Left hindlimb (tissue), 1 donor: Measurements from ENCODE around the gene LRRC14B.
"Not testable (repeated sequence)": the region's sequence is repeated elsewhere in the genome, so short reads cannot be mapped to it uniquely, and the experiment has no call there.

Source experiments
- DNase-seq: peaks from one replicate; pipeline ENCODE4 v3.0.0-alpha.2; 2018

Gene LRRC14B

DNA sequence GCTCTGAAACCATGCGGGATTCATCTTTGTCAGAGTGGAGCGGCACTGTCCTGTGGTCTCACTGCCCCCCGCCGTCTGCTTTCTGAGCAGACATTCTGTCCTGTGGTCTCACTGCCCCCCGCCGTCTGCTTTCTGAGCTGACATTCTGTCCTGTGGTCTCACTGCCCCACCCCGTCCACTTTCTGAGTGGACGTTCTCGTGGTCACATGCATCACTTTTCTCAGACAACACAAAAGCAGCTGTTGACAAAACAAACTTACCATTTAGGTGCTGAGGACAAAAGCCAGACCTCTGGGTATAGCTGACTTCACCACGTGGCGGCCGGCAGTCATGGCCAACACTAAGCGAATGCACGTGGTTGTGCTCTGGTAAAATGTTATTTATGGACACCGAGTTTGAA, 2.8 kb downstream of the LRRC14B start:
- DNase-seq = no peak

- DNase-seq = no peak
Measured at GRCh38 chr5:194603-195209, 3.4 kb downstream of the LRRC14B start.

GRCh38 chr5:195401-196160, 4.3 kb downstream of the LRRC14B start:
- DNase-seq = no peak

DNA sequence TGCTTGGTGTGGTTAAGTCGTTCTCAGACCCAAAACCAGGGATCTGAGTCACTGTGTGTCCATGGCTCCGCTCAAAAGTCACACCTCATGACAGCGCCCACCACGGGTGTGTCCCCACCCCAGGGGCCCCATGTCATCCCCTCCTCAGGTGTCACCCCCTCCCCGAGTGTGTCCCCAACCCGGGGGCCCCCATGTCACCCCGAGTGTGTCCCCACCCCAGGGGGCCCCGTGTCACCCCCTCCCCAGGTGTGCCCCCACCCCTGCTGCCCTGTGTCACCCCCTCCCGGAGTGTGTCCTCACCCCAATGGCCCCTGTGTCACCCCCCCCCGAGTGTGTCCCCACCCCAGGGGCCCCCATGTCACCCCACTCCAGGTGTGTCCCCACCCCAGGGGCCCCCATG, 5.1 kb downstream of the LRRC14B start:
- no peak for DNase-seq

GRCh38 chr5:197031-197430, 5.7 kb downstream of the LRRC14B start:
- not testable (repeated sequence) for DNase-seq

DNA sequence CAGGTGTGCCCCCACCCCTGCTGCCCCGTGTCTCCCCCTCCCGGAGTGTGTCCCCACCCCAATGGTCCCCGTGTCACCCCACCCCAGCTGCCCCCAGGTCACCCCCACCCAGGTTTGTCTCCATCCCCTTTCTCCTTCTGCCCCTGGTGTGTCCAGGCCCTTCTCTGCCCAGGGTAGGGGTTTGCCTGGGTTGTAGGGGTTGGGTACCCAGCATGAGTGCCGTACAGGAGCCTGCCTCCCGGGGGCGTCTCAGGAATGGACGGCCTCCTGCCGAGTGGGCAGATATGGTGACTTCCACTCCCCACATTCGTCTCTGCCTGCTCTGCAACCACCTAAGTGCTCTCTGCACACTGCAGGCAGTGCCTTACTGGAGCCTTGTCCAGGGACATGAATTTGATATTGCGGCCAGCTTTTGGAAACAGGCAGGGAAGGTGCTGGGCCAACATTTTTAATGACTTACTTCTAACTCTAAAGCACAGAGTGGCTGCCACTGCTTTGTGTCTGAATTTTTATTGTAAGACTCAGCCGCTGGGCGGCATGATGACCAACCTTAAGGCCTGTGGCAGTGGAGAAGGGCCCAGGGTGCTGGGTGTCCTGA, 6.7 kb downstream of the LRRC14B start:
- DNase-seq = no peak

DNA sequence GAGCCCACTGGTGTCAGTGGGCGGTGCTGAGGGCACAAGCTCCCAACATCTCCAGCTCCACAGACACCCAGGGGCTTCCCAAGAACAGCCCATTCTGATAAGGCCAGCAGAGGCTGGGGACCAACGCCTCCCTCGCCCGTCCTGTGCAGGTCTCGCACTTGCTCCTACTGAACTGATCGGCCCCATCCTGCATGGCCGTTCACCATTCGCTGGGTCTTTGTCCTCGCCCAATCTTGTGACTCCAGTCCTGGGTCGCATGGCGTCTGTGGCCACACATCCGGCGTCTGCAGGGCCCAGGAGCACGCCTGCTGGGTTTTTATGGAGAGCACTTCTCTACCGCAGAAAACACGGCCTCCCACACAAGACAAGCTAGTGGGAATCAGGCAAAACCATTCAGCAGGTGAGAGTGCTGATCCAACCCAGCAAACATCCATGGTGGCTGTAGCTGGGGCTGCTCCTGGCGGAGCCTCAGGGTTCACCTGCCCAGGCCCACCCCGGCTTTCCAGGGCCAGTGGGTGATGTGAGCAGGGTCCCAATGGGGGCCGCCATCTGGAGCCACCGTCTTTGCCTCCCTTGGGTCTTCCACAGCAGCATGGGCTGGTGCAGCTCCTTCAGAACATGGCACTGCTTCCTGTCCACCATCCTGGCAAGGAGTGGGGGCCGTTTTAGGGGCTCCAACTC, 7.4 kb downstream of the LRRC14B start:
- no peak for DNase-seq

GRCh38 chr5:199197-199949, 8.1 kb downstream of the LRRC14B start:
- DNase-seq = no peak

DNA sequence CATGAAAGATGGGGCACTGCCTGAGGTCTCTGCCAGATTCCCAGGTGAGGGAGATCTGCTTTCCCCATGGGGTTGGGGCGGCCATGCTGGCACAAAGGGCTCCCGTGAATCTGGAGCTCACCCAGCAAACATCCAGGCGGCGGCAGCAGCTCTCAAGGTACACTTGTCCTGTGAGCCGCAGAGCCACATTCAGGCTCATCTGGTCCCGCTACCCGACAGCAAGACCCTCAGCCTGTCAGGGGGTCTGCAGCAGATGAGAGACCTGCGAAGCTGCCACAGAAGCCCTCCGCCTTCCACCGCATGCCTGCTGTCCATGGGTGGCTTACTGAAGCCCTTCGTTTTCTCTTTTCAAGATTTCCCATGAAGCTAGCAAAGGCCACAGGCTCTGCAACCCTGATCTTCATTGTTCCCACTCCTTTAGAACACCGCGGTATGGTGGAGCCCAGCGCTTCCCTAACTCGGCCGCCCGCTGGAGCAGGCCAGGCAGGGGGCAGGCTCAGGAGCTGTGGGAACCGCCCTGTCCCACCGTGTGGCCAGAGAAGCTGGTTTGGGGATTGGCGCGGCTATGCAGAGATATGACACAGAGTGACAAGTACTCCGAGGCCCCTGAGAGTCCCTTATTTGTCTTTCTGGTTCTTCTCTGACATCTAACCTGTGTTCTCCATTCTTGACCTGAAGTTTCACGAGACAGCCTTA, 8.8 kb downstream of the LRRC14B start:
- DNase-seq = no peak

DNA sequence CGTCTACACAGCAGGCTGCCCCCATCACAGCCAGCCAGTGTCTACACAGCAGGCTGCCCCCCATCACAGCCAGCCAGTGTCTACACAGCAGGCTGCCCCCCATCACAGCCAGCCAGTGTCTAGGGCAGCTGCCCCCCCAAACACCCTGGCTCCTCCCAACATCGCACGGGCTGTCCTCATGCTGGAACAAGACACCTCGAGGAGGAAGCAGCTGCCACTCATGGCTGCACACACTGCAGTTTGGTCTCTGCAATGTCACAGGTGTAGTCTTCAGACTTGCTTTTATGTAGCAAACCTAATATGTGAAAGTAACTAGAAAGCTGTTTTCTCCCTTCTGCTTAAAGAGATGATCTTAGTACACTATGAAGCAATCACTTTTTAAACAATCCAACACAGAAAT, 9.7 kb downstream of the LRRC14B start:
- no peak for DNase-seq

DNA sequence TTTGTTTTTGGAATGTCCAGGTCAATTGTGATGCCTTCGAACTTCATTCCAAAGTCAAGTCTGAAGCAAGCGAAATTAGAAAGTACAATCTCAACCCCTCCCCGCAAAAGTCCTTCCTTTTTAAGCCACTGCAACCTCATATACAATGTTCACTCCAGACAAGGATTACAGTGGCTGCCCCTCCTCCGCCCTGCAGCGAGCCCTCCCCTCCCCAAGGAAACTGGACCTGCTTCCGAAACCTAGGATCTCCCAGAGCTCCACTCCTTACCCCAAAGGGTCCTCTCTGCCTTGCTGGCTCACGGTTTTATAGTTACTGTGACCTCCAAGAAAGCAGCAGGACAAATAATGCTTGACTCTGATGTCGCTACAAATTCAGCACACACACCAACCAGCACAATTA, 10.4 kb downstream of the LRRC14B start:
- no peak for DNase-seq

DNA sequence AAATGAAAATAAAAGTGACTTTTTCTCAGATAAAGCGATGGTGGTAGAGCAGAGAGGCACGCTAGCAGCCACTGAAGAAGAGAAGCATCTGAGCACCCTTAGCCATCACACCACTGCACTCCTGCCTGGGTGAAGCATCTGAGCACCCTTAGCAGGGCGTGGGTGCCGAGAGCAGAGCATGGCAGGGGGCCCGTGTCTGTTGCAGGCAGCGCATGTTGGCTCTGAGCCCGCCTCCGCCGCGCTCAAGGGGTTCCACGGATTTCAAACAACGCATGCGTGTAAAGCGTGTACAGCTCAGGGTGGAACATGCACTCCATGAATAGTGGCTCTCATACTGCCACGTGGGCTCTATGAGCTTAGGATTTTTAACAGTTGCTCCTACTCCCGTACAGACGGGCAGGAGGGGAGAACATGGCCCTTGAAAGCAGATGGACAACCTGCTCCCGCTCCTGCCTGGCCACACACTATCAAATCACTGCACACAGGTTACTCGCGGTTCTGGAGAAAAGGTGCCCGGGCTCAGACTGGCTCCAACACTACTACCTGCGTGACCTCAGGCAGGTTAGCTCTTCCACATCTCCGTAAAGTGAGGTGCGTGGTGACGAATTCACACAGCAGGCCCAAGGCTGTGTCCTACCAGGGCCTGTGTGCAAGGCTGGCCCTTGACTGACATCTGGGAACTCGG, 12.1 kb downstream of the LRRC14B start:
- DNase-seq = no peak

DNA sequence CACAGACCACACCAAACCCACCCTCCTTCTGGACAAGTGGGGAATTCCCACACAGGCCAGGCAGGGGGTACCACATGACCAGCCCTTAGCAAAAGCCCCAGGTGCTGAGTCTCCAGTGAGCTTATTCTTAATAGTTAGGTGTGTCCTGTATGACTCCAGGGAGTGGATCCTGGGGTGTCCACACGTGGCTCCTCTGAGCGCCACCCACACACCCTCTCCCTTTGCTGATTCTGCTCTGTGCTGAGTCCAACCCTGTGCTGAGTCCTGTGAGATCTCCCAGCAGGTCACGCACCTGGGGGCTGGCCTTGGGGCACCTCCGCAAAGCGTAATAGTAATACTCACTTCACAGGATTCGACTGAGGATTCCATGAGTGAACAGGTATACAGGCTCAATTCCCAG, 12.7 kb downstream of the LRRC14B start:
- DNase-seq = no peak

DNA sequence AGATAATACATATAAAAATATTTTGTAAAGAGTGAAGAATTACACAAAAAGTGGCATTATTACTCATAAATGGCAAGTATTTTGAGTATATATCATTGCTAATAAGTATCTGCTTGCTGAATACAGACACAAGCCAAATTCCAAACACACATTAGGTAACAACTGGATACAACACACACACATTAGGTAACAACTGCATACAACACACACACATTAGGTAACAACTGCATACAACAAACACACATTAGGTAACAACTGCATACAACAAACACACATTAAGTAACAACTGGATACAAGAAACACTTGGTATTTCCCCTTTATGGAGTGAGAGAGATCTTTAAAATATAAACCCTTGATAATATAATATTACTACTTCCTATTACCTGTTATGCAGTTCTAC, 13.2 kb downstream of the LRRC14B start:
- DNase-seq = no peak

GRCh38 chr5:204966-205670, 13.8 kb downstream of the LRRC14B start:
- DNase-seq = no peak

DNA sequence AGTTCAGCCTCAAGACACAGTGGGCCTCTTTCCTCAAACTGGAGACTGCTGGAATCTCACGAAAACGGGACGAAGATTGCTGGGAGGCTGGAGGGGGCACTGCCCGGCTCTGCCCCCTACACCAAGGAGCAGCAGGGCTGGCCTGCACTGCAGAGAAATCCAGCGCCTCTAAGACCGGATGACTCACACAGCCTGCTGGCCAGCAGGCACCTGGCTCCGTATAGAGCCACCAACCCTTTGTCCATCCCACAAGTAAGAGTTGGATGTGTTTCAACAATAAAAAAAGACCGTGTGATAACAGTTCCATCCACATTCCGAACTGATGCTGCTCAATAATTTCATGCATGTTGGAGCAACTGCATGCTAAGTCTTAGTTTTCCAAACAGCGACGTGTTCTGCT, 15.1 kb downstream of the LRRC14B start:
- DNase-seq = no peak

- DNase-seq = no peak
Measured at GRCh38 chr5:206927-207536, 15.7 kb downstream of the LRRC14B start.

DNA sequence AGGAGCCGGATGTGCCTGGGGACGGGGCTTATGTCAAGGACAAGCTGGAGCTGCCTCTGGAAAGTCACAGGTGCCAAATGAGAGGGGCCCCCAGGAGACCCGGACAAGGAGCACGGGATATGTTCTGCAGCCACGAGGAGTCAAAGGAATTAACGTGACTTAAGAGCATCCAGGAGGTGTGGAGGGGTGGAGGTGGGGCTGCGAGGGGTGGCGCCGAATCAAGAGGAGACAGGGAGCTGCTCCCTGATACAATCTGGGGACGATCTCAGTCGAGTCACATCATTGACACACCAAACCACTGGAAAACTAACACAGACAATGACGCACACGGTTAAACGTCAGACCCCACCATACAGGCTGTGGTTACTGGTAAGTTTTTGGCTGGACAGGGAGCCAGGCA, 16.3 kb downstream of the LRRC14B start:
- no peak for DNase-seq

- DNase-seq = no peak
Measured at GRCh38 chr5:208449-209114, 17.3 kb downstream of the LRRC14B start.

GRCh38 chr5:213803-214395, 22.6 kb downstream of the LRRC14B start:
- DNase-seq = no peak
